Measurements from ENCODE around the gene NPPC.

NPPC gene, protein sequence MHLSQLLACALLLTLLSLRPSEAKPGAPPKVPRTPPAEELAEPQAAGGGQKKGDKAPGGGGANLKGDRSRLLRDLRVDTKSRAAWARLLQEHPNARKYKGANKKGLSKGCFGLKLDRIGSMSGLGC

DNA sequence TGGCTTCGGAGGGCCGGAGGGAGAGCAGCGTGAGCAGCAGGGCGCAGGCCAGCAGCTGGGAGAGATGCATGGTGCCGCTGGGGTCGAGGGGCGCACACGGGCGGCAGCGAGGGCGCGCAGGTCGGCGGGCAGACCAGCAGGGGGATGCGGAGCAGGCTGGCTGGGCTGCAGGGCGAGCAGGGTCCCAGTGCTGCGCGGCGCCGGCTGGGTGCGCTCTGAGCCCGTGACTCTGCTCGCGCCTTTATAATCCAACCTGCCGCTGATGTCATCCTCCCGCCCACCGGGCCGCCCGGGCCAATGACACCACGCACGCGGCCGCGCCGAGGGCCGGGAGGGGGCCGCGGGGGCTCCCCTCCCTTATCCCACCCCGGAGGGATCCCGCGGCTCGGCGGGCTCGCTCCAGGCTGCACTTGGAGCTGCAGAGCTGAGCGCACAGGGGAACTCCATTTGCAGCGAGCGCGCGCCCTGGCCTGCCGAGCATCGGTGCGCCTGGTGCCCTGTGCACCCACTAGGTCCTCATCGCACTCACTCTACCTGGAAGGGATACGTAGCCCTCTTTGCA lies at the start of gene NPPC:
Gene NPPC, minus strand, starts transcription at position 217 of the 562 bp plus-strand sequence. Its CDS starts 147 bp downstream, at position 70.
- peak within 1 kb of the TSS; percentile 45 for H3K4me3 ChIP-seq (ENCODE audit: low read depth, low read length)
- TF ChIP-seq, protein P1, sequence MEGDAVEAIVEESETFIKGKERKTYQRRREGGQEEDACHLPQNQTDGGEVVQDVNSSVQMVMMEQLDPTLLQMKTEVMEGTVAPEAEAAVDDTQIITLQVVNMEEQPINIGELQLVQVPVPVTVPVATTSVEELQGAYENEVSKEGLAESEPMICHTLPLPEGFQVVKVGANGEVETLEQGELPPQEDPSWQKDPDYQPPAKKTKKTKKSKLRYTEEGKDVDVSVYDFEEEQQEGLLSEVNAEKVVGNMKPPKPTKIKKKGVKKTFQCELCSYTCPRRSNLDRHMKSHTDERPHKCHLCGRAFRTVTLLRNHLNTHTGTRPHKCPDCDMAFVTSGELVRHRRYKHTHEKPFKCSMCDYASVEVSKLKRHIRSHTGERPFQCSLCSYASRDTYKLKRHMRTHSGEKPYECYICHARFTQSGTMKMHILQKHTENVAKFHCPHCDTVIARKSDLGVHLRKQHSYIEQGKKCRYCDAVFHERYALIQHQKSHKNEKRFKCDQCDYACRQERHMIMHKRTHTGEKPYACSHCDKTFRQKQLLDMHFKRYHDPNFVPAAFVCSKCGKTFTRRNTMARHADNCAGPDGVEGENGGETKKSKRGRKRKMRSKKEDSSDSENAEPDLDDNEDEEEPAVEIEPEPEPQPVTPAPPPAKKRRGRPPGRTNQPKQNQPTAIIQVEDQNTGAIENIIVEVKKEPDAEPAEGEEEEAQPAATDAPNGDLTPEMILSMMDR (IDR thresholded peaks at IDR 0.05; ENCODE audit: borderline replicate concordance, insufficient read depth, low read depth, low read length) = peak; percentile 84

DNA sequence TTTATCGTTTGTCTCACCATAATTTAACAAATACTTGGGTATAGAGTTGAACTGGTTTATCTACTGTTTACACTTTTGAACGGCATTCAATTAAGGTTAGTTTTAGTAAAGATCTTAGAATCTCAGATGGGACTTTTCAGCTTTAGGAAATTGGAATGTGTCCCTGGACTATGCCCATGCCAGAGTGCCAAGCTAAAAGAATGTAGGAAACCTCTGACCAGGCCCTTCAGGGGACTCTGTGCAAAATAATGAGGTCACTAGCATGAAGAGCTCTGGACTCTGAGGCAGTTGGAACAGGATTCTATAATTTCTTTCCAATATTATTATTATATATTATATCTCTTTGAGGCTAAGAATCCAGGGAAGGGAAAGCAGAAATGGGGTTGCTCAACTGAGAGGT lies 48.8 kb upstream of the NPPC start:
- H3K4me3 ChIP-seq (ENCODE audit: low read depth, low read length) = no peak overlapping the region
- TF ChIP-seq, protein P1 (IDR thresholded peaks at IDR 0.05; ENCODE audit: borderline replicate concordance, insufficient read depth, low read depth, low read length) = no peak

DNA sequence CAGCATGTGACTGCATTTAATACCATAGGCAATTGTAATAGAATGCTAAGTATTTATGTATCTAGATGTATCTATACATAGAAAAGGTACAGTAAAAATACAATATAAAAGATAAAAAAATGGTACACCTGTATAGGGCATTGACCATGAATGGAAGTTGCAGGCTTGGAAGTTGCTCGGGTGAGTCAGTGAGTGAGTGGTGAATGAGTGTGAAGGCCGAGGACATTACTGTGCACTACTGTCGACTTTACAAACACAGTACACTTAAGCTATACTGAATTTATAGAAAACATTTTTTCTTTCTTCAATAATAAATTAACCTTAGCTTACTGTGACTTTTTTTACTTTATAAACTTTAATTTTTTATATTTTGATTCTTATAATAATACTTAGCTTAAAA lies 44.3 kb upstream of the NPPC start:
- H3K4me3 ChIP-seq (ENCODE audit: low read depth, low read length) = no peak overlapping the region
- TF ChIP-seq, protein P1 (IDR thresholded peaks at IDR 0.05; ENCODE audit: borderline replicate concordance, insufficient read depth, low read depth, low read length) = no peak

DNA sequence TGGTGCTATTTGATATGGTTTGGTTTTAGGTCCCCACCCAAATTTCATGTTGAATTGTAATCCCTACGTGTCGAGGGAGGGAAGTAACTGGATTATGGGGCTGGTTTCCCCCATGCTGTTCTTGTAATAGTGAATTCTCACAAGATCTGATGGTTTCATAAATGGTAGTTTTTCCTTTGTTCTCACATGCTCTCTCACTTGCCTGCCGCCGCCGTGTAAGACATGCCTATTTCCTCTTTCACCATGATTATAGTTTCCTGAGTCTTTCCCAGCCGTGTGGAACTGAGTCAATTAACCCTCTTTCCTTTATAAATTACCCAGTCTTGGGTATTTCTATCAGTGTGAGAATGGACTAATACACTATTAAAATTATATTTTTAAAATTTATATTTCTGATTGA lies 42.6 kb upstream of the NPPC start:
- TF ChIP-seq, protein P1 (IDR thresholded peaks at IDR 0.05; ENCODE audit: borderline replicate concordance, insufficient read depth, low read depth, low read length) = no peak
- H3K4me3 ChIP-seq (ENCODE audit: low read depth, low read length) = no peak overlapping the region

DNA sequence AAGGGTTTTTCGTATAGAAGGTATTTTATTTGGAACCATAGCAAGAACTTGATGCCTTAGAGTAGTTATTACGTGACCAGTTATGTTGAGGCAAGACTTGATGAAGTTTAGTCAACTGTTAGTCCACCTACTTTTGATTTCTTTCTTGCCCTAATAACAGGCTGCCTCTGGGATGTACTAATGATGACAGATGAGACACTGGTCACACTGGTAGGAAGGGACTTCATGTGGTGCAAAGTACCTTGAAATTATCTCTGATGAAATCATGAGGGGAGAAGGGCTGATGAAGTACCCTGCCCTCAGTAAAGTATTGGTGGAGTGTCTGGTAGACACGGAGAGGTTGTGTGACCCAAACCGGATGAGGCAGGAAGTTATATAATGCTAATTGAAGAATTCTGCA lies 40.7 kb upstream of the NPPC start:
- TF ChIP-seq, protein P1 (IDR thresholded peaks at IDR 0.05; ENCODE audit: borderline replicate concordance, insufficient read depth, low read depth, low read length) = no peak
- no peak overlapping the region for H3K4me3 ChIP-seq (ENCODE audit: low read depth, low read length)

DNA sequence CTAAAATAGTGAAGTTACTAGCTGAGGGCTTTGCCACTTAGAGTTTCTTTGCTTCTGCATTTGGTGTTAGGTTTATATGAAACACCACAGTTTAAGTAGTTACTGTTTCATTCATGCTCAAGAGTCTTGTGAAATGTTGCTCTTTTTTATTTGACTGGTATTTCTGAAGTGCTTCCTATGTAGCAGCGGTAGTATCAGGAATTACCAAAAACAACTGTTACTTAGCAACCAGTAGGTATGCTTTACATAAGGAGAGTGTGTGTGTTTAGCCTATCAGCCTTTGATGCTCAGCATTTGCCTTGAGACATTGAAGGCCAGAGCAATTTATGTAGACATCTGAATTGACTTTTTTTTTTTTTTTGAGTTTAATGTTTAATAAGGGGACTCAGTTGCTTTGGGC lies 38.9 kb upstream of the NPPC start:
- TF ChIP-seq, protein P1 (IDR thresholded peaks at IDR 0.05; ENCODE audit: borderline replicate concordance, insufficient read depth, low read depth, low read length) = no peak
- H3K4me3 ChIP-seq (ENCODE audit: low read depth, low read length) = no peak overlapping the region

Measured in GM12875 (cell line).